RWPE2 (cell line): Measurements from ENCODE around the gene GPHN.
A peak's percentile ranks its signal among the peaks of the same experiment; 100 is the strongest.

Source experiments
- ATAC-seq: fragments of 200-7000 bp; cut with Tn5 transposase; 3 replicates; pipeline ENCODE4 v1.9.1; 2021; ENCODE audit warnings: low read depth
- DNase-seq: peaks from one replicate; pipeline ENCODE4 v3.0.0-alpha.2; 2020; ENCODE audit warnings: low spot score
- H3K27ac ChIP-seq: fragments of 450-650 bp; 2 replicates; pipeline ENCODE4 v1.5.1; 2017; ENCODE audit warnings: mild to moderate bottlenecking; ENCODE audit not compliant: poor library complexity, severe bottlenecking
- H3K27me3 ChIP-seq: fragments of 250-450 bp; sonication (Bioruptor Pico); 2 replicates; pipeline ENCODE4 v1.5.1; 2021; ENCODE audit warnings: mild to moderate bottlenecking, moderate library complexity; ENCODE audit not compliant: insufficient read depth, poor library complexity, severe bottlenecking
- H3K36me3 ChIP-seq: fragments of 250-450 bp; sonication (Bioruptor Pico); 2 replicates; pipeline ENCODE4 v1.5.1; 2020; ENCODE audit warnings: low read depth, mild to moderate bottlenecking, moderate library complexity
- H3K4me1 ChIP-seq: fragments of 250-450 bp; sonication (Bioruptor Pico); 2 replicates; pipeline ENCODE4 v1.5.1; 2021; ENCODE audit warnings: mild to moderate bottlenecking, moderate library complexity; ENCODE audit not compliant: insufficient read depth, poor library complexity, severe bottlenecking
- H3K4me3 ChIP-seq: fragments of 250-450 bp; sonication (Bioruptor Pico); 2 replicates; pipeline ENCODE4 v1.5.1; 2021; ENCODE audit warnings: mild to moderate bottlenecking, moderate library complexity; ENCODE audit not compliant: severe bottlenecking
- H3K9me3 ChIP-seq: fragments of 250-450 bp; sonication (Bioruptor Pico); 2 replicates; pipeline ENCODE4 v1.5.1; 2021; ENCODE audit warnings: mild to moderate bottlenecking, moderate library complexity; ENCODE audit not compliant: severe bottlenecking
- TF ChIP-seq, protein P1 (sequence below): fragments of 450-650 bp; IDR thresholded peaks from one replicate; pipeline ENCODE4 v1.5.1; 2017; ENCODE audit warnings: mild to moderate bottlenecking, moderate library complexity; ENCODE audit not compliant: poor library complexity, severe bottlenecking

GPHN gene

DNA sequence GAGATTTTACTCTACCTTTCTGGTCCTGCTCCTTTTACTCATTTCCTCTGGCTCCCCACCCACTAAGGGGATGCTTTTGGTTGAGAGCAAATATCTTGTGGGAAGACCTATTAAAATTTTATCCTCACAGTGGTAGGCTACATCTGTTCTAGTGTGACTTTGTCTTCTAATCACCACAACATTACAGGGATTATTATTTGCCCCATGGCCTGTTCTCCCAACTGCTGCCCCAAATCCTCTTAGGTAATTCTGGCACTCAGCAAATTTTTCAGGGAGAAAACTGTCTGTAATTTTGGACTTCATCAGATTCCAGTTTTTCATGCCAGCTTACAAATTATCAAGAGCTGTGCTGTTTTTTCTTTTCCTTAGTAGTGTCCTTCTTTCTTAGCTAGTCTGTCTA is 172.3 kb downstream of the GPHN start:
- Histone ChIP-seq H3K27ac (no peak overlapping the region), H3K9me3 (peaks cover 25% of the 10 kb centered on the region), H3K36me3 (no peaks in the 10 kb centered on the region), H3K4me1 (no peaks in the 10 kb centered on the region), H3K27me3 (no peaks in the 10 kb centered on the region), H3K4me3 (no peak overlapping the region)
- no peak for ATAC-seq
- no peak for DNase-seq
- TF ChIP-seq, protein P1, sequence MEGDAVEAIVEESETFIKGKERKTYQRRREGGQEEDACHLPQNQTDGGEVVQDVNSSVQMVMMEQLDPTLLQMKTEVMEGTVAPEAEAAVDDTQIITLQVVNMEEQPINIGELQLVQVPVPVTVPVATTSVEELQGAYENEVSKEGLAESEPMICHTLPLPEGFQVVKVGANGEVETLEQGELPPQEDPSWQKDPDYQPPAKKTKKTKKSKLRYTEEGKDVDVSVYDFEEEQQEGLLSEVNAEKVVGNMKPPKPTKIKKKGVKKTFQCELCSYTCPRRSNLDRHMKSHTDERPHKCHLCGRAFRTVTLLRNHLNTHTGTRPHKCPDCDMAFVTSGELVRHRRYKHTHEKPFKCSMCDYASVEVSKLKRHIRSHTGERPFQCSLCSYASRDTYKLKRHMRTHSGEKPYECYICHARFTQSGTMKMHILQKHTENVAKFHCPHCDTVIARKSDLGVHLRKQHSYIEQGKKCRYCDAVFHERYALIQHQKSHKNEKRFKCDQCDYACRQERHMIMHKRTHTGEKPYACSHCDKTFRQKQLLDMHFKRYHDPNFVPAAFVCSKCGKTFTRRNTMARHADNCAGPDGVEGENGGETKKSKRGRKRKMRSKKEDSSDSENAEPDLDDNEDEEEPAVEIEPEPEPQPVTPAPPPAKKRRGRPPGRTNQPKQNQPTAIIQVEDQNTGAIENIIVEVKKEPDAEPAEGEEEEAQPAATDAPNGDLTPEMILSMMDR = no peak

DNA sequence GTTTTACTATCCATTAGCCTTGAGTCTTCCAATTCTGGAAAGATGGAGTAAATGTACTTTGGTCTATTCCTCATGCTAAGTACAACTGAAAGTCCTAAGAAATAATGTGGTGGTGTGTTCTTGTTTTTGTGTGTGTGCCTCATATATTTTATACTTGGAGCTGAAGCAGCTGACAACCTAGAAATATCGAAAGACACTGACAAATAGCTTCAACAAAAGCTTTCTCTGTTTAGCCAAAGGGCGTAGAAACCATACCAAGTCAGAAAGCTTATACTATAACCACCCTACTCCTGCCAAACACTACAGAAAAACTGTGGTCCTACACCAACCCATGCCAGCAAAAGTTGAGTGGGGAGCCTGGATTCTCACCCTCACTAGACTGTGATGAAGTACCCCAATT is 188.4 kb downstream of the GPHN start:
- no peaks in the 10 kb centered on the region for H3K36me3 ChIP-seq
- no peak for ATAC-seq
- no peaks in the 10 kb centered on the region for H3K4me1 ChIP-seq
- no peak for DNase-seq
- H3K4me3 ChIP-seq = no peak overlapping the region
- no peak overlapping the region for H3K27ac ChIP-seq
- H3K9me3 ChIP-seq = no peaks in the 10 kb centered on the region
- no peaks in the 10 kb centered on the region for H3K27me3 ChIP-seq
- TF ChIP-seq, protein P1 = no peak

DNA sequence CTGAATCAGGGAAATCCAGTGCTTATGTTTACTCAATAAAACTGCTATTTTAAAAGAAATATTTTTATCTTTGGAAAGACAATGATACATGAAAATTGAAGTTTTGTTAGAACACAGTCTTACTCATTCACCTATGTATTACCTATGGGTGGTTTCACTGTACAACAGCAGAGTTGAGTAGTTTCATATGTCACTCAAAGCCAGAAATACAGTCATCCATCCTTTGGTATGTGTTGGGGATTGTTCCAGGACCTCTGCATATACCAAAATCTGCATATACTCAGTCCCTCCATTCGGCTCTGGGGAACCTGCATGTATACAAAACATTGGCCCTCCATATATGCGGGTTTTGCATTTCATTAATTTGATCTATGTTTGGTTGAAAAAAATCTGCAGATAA is 190.6 kb downstream of the GPHN start:
- H3K27ac ChIP-seq = no peak overlapping the region
- H3K9me3 ChIP-seq = no peaks in the 10 kb centered on the region
- no peak overlapping the region for H3K4me3 ChIP-seq
- TF ChIP-seq, protein P1 = no peak
- ATAC-seq (peak; percentile 40; the same call in 1 of the 3 replicates), DNase-seq (no peak)
- H3K36me3 ChIP-seq = no peaks in the 10 kb centered on the region
- H3K27me3 ChIP-seq = no peaks in the 10 kb centered on the region
- no peaks in the 10 kb centered on the region for H3K4me1 ChIP-seq

DNA sequence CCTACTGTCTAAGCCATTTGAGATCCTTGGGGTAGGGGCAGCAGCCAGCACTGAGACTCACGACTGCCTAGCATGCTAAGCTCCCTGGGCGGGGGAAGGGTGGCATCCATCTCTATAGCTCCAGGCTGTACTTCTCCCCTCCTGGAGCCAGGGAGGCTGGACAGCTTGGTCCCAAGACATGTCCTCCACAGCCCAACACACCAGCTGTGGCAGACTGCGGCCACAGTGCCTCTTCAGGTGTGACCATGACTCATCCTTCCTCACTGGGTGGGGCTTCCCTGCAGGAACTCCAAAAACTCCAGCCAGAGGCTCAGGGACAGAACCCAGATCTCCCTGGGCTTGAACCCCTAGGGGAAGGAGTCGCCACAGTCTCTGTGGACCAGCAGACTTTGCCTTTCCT is 193.9 kb downstream of the GPHN start:
- Histone ChIP-seq H3K27ac (no peak overlapping the region), H3K4me3 (no peak overlapping the region), H3K4me1 (no peaks in the 10 kb centered on the region), H3K9me3 (no peaks in the 10 kb centered on the region), H3K27me3 (no peaks in the 10 kb centered on the region), H3K36me3 (no peaks in the 10 kb centered on the region)
- ATAC-seq (no peak), DNase-seq (no peak)
- TF ChIP-seq, protein P1 = no peak

DNA sequence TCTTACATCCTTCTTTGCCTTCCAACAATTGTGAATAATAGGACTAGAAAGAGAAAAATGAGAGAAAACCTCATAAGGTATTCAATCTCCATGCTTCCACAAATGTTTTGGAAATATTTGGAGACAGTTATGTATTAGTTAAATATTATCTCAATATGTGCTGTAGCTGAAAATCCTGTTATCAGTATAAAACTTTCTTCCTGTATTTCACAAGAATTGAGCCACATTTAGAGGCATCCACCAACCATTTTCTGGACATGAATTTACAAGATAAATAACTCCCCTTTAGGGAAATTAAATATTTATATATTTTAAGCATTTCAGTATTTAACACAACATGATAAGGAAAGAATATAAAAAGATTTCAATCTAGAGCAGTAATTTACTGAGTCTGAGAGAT is 200.3 kb downstream of the GPHN start:
- Histone ChIP-seq H3K27me3 (no peaks in the 10 kb centered on the region), H3K27ac (no peak overlapping the region), H3K4me3 (no peak overlapping the region), H3K36me3 (no peaks in the 10 kb centered on the region), H3K4me1 (no peaks in the 10 kb centered on the region), H3K9me3 (peaks cover 2% of the 10 kb centered on the region)
- no peak for DNase-seq
- TF ChIP-seq, protein P1 = no peak
- ATAC-seq = no peak
